DMS79 (cell line): Measurements from ENCODE around the gene SLC6A1.

Experiments used
- DNase-seq: peaks from one replicate; lab custom pipeline; 2025; lab: John Stamatoyannopoulos, UW

SLC6A1 gene

GRCh38 chr3:11019116-11019819 is 26.7 kb downstream of the SLC6A1 start:
- DNase-seq = no peak

DNA sequence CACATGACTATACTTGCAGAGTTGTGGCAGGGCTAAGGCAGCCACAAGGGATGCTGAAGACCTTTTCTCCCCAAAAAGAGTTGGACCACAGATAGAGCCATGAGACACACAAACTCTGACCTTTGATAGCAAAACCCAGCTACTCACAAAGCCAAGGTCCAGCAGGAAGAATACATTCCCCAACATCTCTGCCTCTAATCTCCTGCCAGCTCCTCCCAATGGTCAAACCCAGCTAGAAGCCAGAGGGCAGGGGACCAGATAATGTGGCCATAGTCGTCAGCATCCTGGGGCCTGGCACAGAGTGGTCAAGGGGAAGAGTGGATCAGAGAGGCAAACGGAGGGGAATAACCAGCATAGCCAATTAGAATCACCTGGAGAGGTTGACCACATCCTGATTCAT is 28.2 kb downstream of the SLC6A1 start:
- no peak for DNase-seq

- DNase-seq = no peak
Observed at GRCh38 chr3:11021611-11022011, 29.1 kb downstream of the SLC6A1 start.

- no peak for DNase-seq
Observed at GRCh38 chr3:11022115-11022514, 29.6 kb downstream of the SLC6A1 start.

- no peak for DNase-seq
Observed at GRCh38 chr3:11024181-11024580, 31.6 kb downstream of the SLC6A1 start.

DNA sequence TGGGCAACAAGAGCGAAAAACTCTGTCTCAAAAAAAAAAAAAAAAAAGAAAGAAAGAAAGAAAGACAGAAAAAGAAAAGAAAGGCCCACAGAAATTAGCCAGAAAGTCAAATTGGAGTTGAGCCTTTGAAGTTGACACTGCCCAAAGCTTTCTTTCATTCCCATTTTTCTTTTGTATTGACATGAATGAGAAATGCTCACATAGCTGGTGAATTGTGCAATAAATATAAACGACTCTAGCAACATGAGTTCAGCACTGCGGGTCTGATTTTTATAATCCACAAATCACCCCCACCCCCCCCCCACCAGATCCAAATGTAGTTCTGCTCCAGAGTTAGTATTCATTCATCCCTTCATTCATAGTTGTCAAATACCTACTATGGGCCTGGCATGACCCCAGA is 37.4 kb downstream of the SLC6A1 start:
- DNase-seq = no peak

DNA sequence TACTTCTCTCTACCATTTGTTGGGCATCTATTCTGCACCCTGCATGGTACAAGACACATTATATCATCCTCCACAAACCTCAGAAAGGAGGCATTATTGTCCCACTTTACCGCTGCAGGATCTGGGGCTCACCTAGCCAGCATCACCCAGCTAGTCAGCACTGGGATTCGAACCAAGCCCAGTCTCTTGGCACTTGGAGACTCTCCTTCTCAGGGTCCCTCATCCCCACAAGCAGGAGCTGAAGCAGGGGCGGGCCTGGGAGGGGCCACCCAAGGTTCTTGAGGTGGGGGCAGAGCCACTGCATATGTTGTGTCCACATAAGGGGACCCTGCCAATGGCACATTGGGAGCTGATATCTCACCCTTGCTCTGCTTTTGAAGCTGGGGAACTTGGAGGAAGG is 41.3 kb downstream of the SLC6A1 start:
- no peak for DNase-seq

DNA sequence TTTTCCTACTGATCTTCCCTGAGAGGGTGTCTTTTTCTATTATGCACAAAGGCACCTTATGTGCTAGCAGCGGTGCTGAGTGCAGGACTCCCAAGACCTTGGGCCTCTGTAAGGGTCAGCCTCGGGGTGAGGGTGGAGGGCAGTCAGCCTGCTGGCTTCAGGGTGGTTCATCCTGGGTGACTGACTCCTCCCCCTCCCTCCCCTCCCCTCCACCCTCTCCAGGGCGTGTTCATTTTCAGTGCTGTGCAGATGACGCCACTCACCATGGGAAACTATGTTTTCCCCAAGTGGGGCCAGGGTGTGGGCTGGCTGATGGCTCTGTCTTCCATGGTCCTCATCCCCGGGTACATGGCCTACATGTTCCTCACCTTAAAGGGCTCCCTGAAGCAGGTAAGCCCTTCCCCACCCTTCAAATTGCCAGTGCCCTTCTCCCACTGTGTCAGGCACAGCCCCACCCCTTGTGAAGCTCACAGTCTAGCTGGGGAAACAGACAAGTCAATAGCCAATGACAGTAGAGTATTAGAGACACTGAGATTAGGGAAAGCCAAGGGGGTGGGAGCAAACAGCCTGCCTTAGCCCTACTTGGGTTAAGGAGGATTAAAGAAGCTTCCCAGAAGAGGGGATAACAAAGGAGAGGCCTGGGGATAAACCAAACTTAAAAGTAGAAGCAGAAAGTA is 41.9 kb downstream of the SLC6A1 start:
- no peak for DNase-seq

- no peak for DNase-seq
Observed at GRCh38 chr3:11035757-11036505, 43.4 kb downstream of the SLC6A1 start.

- DNase-seq = no peak
Observed at GRCh38 chr3:11037241-11037873, 44.8 kb downstream of the SLC6A1 start.

- no peak for DNase-seq
Observed at GRCh38 chr3:11037976-11038375, 45.4 kb downstream of the SLC6A1 start.

GRCh38 chr3:11045536-11045935 is 53.0 kb downstream of the SLC6A1 start:
- DNase-seq = no peak

DNA sequence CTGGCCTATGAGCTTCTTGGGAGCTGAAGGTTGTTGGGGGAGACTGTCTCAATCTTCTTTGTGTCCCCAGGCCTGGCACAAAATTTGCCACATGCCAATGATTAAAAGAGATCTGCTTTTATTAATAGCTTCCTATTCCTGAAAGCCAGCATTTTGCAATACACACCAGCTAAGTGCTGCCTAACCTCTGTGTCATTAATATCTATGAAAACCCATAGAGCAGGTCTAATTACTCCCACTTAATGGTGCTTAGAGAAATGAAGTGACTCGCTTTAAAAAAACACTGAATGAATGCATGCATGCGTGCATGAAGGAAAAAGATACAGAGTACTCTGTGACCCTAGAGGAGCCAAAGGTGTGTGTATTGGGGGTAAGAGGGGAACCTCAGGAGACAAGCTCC is 55.0 kb downstream of the SLC6A1 start:
- no peak for DNase-seq

DNA sequence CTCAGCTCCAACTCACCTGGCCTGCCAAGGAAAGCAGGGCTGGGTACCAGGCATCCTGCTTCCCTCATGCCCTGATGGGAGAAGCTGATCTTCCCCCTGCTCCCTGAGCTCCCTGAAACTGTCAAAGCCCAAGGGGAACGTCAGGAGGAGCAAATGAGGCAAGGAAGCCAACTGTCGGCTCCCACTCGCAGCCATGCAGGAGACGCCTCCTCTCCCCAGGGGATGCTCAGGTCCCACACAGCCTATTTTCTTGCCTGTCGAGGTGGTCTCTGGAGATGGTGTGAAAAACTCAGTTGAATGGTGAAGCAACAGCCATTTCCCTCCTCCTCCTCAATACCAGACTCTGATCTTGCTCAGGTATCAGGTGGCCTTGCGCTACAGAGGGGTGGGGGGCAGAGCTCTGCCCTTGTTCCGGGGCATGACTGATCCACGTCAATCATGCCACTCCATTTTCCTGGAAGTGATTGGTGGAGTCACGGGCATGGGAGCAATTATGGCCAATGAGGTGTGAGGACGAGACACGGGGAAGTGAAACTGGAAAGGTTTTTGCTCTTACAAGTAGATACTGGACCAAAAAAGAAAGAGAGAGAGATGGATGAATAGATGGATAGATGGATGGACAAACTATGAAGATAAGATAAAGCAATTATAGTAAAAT is 58.2 kb downstream of the SLC6A1 start:
- DNase-seq = no peak

- DNase-seq = no peak
Observed at GRCh38 chr3:11053926-11054503, 61.5 kb downstream of the SLC6A1 start.

DNA sequence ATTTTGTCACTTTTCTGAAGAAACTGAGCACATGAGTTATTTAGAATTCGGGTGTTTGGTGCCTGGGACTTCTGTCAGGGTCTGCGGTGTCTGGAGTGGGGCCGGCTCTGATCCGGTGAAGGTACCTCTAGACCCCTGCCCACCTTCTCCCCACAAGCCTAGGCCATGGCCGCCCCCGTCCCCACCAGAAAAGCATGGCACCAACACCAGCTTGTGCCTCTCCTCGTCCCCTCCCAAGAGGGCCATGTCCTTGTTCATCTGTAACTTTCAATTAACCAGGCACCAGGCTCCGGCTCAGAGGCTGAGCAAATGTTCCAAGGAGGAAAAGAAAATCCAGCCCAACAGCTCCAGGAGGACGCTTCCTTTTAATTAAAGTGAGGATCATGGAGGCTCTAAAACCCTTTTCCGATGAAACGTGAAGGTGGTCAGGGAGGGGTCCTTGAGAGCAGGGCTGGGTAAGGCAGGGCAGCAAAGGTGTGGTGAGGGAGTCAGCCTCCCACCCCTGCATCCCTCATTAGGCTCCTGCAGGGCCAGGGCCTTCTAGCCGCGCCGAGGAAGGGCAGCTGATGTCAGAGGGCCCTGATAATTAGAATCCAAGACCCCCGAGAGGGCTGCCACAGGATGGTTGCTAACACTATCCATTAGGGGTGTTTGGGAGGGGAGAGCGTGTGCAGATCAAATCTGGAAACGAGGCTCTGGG is 62.3 kb downstream of the SLC6A1 start:
- no peak for DNase-seq

DNA sequence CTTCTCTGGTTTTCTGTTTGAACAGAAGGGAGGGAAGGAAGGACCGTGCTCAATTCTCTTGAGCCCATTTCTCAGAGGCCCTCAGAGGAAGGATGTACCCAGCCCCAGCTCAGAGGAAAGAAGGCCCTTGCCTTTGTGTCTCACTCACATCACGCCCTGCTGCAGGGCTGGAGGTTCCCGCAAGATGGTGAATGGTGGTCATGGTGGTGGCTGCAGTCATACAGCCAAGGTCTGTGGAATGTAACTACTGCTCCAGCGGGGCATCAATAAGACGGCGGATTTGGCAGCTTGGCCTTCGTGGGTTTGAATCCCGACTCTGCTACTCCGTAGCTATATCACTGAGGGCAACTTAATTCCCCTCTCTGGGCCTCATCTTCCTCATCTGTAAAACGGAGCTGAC is 62.9 kb downstream of the SLC6A1 start:
- no peak for DNase-seq

- no peak for DNase-seq
Observed at GRCh38 chr3:11056531-11057050, 64.0 kb downstream of the SLC6A1 start.

- DNase-seq = no peak
Observed at GRCh38 chr3:11057655-11058054, 65.1 kb downstream of the SLC6A1 start.

DNA sequence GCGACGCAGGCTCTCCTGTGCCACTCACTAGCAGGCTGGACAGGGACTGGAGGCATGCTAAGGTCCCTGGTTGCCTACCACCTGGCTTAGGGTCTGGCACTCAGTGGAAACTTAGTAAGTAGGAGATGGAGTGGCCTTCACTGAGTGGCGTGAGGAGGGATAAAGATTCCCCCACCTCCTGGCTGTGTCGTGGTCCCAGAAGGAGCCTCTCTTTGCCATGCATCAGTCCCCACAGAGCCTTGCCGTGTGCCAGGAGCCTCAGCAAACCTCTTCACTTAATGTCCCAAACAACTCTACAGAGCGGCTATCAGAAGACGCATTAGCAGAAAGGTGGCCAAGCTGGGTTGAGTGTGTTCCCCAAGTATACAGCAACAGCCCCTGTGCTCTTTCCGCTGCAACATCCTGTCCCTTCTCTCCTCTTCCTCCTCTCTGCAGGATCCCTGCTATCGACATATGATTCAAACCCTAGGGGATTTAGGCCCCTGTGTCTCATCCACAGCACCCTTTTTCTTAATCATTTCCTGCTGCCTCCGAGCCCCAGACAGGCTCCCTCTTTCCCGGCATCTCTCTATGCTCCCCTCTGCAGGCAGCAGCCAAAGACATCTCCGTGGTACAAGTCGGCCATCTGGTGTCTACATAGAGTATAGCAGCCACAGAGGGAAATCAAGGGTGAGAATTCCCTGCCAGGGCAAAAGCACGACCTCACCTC is 66.7 kb downstream of the SLC6A1 start:
- DNase-seq = no peak
